CD4-positive, CD25-positive, alpha-beta regulatory T cell (primary cell): ENCODE results near the gene EPHA2. TPM values are rescaled to one million over a fixed set of nuclear protein-coding genes. Genes with fewer than 3 reads are reported as not detected.

ENCODE experiments used
- ATAC-seq, 2 donors: fragments of 150-1000 bp; cut with Tn5 transposase; one replicate each; pipeline ENCODE4 v1.10.0; 2021; ENCODE audit warnings: low read depth in 2 of 2, moderate number of reproducible peaks in 2 of 2, moderate library complexity in 1 of 2
- DNase-seq, 3 donors: peaks; one replicate each; pipeline versions ENCODE4 v3.0.0 to v3.0.0-alpha.2; 2012 to 2022; ENCODE audit warnings: mixed read lengths in 1 of 3
- H3K27ac ChIP-seq: one replicate; pipeline ENCODE4 v1.7.0; 2013; ENCODE audit warnings: mild to moderate bottlenecking, low read length; ENCODE audit not compliant: insufficient read depth, poor library complexity, severe bottlenecking
- H3K27me3 ChIP-seq: one replicate; pipeline ENCODE4 v1.7.0; 2013; ENCODE audit warnings: low read length; ENCODE audit not compliant: control insufficient read depth, insufficient read depth
- H3K36me3 ChIP-seq: one replicate; pipeline ENCODE4 v1.7.0; 2013; ENCODE audit warnings: mild to moderate bottlenecking, low read length, moderate library complexity; ENCODE audit not compliant: control insufficient read depth, insufficient read depth
- H3K4me1 ChIP-seq: 2 replicates; pipeline ENCODE4 v1.7.0; 2013; ENCODE audit warnings: mild to moderate bottlenecking, low read length; ENCODE audit not compliant: insufficient read depth, control insufficient read depth, poor library complexity, severe bottlenecking
- H3K4me3 ChIP-seq: one replicate; pipeline ENCODE4 v1.7.0; 2013; ENCODE audit warnings: low read depth, mild to moderate bottlenecking, low read length, moderate library complexity
- H3K9me3 ChIP-seq, 2 experiments: 1 replicate in 1 of 2; 2 replicates in 1 of 2; pipeline ENCODE4 v1.7.0; 2013; ENCODE audit warnings: low read length in 2 of 2, mild to moderate bottlenecking in 1 of 2, moderate library complexity in 1 of 2; ENCODE audit not compliant: control insufficient read depth in 2 of 2
- H3K27ac Mint-ChIP-seq, 3 donors: one replicate each; pipeline ENCODE4 v1.8.0; 2020 to 2022; ENCODE audit warnings: mild to moderate bottlenecking in 3 of 3, mixed read lengths in 3 of 3, moderate library complexity in 2 of 3
- H3K27me3 Mint-ChIP-seq: one replicate; pipeline ENCODE4 v1.8.0; 2022; ENCODE audit warnings: mild to moderate bottlenecking, mixed read lengths
- H3K36me3 Mint-ChIP-seq: one replicate; pipeline ENCODE4 v1.8.0; 2020; ENCODE audit warnings: mixed read lengths
- H3K4me1 Mint-ChIP-seq, 4 donors: one replicate each; pipeline ENCODE4 v1.8.0; 2020 to 2022; ENCODE audit warnings: mixed read lengths in 4 of 4, mild to moderate bottlenecking in 1 of 4
- H3K4me3 Mint-ChIP-seq, 4 donors: one replicate each; pipeline ENCODE4 v1.8.0; 2020 to 2022; ENCODE audit warnings: mild to moderate bottlenecking in 4 of 4, mixed read lengths in 4 of 4, moderate library complexity in 3 of 4
- H3K9me3 Mint-ChIP-seq, 7 donors: one replicate each; pipeline ENCODE4 v1.8.0; 2020 to 2022; ENCODE audit warnings: mixed read lengths in 7 of 7, mild to moderate bottlenecking in 3 of 7, moderate library complexity in 2 of 7
- polyA plus RNA-seq, 4 donors: library from polyadenylated mRNA; unstranded; fragments of 300-500 nt; fragmentation: Illumina TruSeq; gene quantifications; one replicate each; pipeline ENCODE4 v1.2.3, GENCODE V29; 2021
- total RNA-seq: library from RNA; stranded (reverse); gene quantifications from one replicate; pipeline ENCODE4 v1.2.3, GENCODE V29; 2022

EPHA2 gene
- total and polyA plus RNA-seq, 5 donors from 2014 or later = not detected

DNA sequence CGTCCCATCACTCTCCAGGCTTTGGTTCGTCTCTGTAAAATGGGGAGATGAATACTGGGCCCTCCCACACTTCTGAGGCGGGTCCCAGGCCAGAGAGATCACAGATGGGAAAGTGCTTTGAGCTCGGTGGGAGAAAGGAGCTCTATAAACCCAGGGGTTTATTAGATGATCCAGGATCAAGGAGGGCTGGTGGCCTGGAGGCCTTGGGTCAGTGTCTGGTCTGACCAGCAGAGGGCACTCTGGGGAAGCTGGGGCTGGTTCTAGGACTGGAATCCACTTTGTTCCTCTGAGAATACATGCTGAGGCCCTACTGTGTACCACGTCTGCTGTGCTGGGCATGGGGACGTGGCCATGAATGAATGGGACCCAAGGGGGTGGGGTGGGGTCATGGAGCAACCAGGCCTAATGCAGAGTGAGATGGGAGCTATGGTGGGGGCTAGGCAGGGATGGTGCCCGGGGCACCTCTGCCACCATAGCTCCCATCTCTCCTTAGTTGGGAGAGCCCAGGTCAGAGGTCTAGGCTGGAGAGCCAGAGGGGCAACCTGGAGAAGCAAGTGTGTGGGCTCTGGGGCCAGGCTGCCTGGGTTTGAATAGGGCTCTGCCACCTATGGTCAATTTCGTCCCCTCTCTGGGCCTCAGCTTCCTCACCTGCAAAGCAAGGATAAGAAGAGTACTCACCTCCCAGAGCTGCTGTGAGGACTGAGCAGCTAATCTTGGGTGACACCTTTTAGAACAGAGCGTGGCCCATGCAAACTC, 73.4 kb downstream of the EPHA2 start:
- H3K27ac Mint-ChIP-seq = peak overlapping the region in 1 of 3 donors; percentile 47
- peaks cover 0 to 12% (median 4%) of the 10 kb centered on the region in 4 donors for H3K4me1 Mint-ChIP-seq
- DNase-seq (peak; percentile 22 to 62 (median 48)), ATAC-seq (peak in 1 of 2 donors; percentile 31)
- H3K9me3 ChIP-seq = no peaks in the 10 kb centered on the region
- H3K9me3 Mint-ChIP-seq = peaks cover 0 to 2% (median 0%) of the 10 kb centered on the region in 7 donors
- no peak overlapping the region for H3K27ac ChIP-seq
- no peaks in the 10 kb centered on the region for H3K27me3 ChIP-seq
- H3K4me1 ChIP-seq = no peaks in the 10 kb centered on the region
- H3K36me3 ChIP-seq = no peaks in the 10 kb centered on the region
- H3K36me3 Mint-ChIP-seq = no peaks in the 10 kb centered on the region
- peaks cover 4% of the 10 kb centered on the region for H3K27me3 Mint-ChIP-seq
- H3K4me3 ChIP-seq = no peak overlapping the region
- no peak overlapping the region for H3K4me3 Mint-ChIP-seq

DNA sequence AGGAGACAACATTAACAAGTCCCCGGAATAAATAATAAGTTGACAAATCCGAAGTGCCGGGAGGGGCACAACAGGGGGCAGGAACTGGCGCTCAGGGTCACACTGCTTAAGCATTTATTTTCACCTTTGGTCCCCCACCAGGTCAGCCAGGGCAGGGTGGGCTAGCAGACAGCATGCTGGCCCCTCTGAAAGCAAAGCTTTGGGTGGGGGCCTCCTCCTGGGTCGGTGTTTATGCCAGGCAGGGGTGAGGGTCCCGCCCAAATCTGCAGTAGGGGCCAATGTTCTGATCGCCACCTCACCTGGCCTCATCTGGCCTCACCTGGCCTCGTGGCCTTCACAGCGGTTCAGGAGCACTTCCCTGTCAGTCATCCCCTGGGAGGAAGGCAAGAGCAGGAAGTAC, 74.2 kb downstream of the EPHA2 start:
- Histone ChIP-seq H3K36me3 (no peaks in the 10 kb centered on the region), H3K27me3 (no peaks in the 10 kb centered on the region), H3K9me3 (no peaks in the 10 kb centered on the region), H3K4me3 (no peak overlapping the region), H3K4me1 (no peaks in the 10 kb centered on the region), H3K27ac (no peak overlapping the region)
- Mint-ChIP-seq H3K27me3 (peaks cover 4% of the 10 kb centered on the region), H3K27ac (no peak overlapping the region), H3K36me3 (no peaks in the 10 kb centered on the region), H3K4me1 (peaks cover 0 to 12% (median 5%) of the 10 kb centered on the region in 4 donors), H3K4me3 (no peak overlapping the region), H3K9me3 (peaks cover 0 to 2% (median 0%) of the 10 kb centered on the region in 7 donors)
- DNase-seq (no peak), ATAC-seq (no peak)

DNA sequence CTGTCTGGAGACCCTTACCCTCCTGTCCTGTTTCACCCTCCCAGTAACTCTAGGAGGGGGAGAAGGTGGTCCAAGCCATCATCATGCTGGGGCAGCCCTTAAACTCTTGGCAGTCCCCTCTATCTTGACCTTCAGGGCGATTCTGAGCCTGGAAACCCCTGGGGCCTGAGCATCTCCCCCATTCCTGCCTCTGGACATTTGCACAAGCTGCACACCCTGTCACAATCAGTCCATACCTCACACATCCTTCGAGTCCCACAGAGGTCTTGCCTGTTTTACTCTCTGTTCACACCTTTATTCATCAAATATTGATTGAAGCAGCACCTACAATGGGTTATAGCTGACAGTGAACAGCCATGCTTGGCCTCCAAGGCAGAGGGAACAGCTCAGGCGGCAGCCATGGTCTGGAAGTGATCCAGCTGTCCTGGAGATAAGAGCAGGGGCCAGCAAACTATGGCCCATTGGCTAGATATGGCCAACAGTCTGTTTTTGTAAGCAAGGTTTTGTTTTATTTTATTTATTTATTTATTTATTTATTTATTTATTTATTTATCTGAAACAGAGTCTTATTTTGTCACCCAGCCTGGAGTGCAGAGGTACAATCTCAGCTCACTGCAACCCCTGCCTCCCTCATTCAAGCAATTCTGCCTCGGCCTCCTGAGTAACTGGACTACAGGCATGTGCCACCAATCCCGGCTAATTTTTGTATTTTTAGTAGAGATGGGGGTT, 75.3 kb downstream of the EPHA2 start:
- no peak overlapping the region for H3K27ac Mint-ChIP-seq
- ATAC-seq = no peak
- no peak overlapping the region for H3K27ac ChIP-seq

DNA sequence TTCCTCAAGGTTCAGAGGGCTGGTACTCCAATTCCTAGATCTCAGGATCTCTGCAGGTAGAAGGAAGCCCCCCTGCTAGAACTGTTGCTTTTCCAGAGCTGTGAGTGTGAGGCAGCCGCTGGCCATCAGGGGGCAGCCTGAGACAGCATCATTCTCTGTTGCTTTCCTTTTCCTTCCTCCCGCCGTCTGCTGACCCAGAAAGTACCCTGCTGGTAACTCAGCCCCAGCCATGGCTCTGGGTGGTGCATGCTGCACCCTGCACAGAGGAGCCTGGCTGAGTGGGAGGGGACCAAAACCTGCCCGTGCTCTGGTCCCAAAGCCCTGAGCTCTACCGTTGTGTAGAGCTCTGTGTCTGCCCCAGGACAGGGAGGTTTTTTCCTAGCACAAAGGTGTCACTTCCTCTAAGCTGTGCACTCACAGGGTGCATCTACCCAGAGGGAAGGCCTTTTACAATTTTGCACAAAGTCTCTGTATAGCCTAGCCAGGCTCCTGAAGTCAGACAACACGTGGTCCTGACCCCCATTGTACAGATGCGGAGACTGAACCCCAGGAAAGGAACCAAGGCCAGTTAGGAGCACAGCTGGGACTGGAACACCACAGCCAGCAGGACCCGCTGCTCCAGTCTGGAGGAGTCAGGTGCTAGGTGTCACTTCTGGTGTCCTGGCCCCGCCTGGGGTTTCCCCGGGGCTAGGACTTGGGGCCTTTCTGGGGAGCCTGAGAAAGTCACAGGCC, 76.8 kb downstream of the EPHA2 start:
- Histone ChIP-seq H3K27me3 (peaks cover 3% of the 10 kb centered on the region), H3K27ac (no peak overlapping the region), H3K9me3 (no peaks in the 10 kb centered on the region), H3K4me1 (no peaks in the 10 kb centered on the region), H3K36me3 (no peaks in the 10 kb centered on the region), H3K4me3 (peak overlapping the region; percentile 56)
- peak overlapping the region in 1 of 3 donors; percentile 71 for H3K27ac Mint-ChIP-seq
- DNase-seq (peak; percentile 55 to 77 (median 71)), ATAC-seq (peak; percentile 66 to 83)
- peaks cover 0 to 17% (median 9%) of the 10 kb centered on the region in 4 donors for H3K4me1 Mint-ChIP-seq
- H3K4me3 Mint-ChIP-seq = peak overlapping the region; percentile 28 to 86 (median 66)
- peaks cover 0 to 3% (median 0%) of the 10 kb centered on the region in 7 donors for H3K9me3 Mint-ChIP-seq
- H3K36me3 Mint-ChIP-seq = no peaks in the 10 kb centered on the region
- H3K27me3 Mint-ChIP-seq = peaks cover 13% of the 10 kb centered on the region

More for the DNA sequence above, 75.3 kb downstream of the EPHA2 start:
- Mint-ChIP-seq H3K4me1 (peaks cover 0 to 12% (median 5%) of the 10 kb centered on the region in 4 donors), H3K27me3 (peaks cover 4% of the 10 kb centered on the region), H3K4me3 (no peak overlapping the region), H3K36me3 (no peaks in the 10 kb centered on the region), H3K9me3 (peaks cover 0 to 2% (median 0%) of the 10 kb centered on the region in 7 donors)
- H3K9me3 ChIP-seq = no peaks in the 10 kb centered on the region
- DNase-seq = no peak
- H3K36me3 ChIP-seq = no peaks in the 10 kb centered on the region
- H3K27me3 ChIP-seq = no peaks in the 10 kb centered on the region
- no peak overlapping the region for H3K4me3 ChIP-seq
- no peaks in the 10 kb centered on the region for H3K4me1 ChIP-seq

DNA sequence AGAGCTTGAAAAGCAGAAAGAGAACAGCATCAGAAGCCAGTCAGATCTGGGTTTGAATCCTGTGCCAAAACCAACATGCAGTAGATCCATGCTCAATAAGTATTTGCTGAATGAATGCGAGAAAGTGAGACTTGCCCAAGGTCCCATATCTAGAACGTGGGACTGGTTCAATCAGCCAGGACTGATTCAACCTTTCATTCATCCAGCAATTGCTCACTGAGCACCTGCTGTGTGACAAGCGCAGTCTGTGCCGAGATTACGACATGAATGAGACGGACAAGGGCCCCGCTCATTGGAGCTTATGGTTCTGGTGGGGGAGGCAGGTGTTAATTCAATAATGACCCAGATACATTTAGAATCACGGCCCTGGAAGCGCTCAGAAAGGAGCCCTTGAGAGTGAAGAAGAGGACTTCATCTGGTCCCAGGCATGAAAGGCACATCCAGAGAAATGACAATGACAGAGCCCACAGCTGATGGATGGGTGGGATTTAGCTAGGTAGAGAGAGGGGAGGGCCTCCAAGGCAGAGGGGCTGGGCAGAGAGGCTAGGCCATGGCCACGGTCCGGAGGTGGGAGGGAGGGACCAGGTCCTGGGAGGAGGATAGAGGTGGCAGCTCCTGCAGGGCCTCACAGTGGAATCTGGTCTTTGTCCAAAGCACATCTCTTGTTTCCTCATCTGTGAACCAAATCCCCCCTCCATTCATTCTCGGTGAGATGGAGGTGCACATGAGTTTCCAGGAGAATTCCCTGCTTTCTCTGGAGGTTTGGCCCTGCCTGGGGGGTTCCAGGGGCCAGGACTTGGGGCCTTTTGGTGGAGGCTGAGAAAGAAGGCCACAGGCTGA, 78.2 kb downstream of the EPHA2 start:
- H3K4me3 ChIP-seq = no peak overlapping the region
- peaks cover 6% of the 10 kb centered on the region for H3K27me3 ChIP-seq
- no peaks in the 10 kb centered on the region for H3K36me3 ChIP-seq
- no peak overlapping the region for H3K27ac ChIP-seq
- peaks cover 22% of the 10 kb centered on the region for H3K27me3 Mint-ChIP-seq
- no peak for ATAC-seq
- H3K4me1 Mint-ChIP-seq = peaks cover 0 to 19% (median 13%) of the 10 kb centered on the region in 4 donors
- no peaks in the 10 kb centered on the region for H3K36me3 Mint-ChIP-seq
- DNase-seq = no peak
- H3K9me3 Mint-ChIP-seq = peaks cover 0 to 3% (median 0%) of the 10 kb centered on the region in 7 donors
- H3K4me3 Mint-ChIP-seq = peak overlapping the region in 1 of 4 donors; percentile 61
- H3K4me1 ChIP-seq = peaks cover 9% of the 10 kb centered on the region
- H3K9me3 ChIP-seq = no peaks in the 10 kb centered on the region
- H3K27ac Mint-ChIP-seq = peak overlapping the region in 1 of 3 donors; percentile 21

DNA sequence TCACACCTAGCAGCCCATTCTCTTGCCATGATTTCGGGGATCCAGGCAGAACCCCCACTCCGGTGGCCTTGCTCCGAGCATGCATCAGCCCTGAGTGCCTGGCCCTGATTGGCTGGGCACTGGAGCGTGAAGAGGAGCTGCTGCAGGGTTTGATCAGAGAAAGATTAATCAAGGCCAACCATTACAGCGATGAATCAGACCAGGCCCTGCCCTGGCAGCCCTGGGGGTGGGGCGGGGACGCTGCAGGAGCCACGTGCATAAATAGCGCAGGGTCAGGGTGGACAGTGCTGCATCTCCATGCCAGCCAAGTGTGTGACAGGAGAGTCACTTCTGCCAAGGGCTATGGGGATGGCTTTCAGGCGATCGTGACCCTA, 79.0 kb downstream of the EPHA2 start:
- peaks cover 0 to 19% (median 14%) of the 10 kb centered on the region in 4 donors for H3K4me1 Mint-ChIP-seq
- H3K27me3 ChIP-seq = peaks cover 6% of the 10 kb centered on the region
- no peak overlapping the region for H3K4me3 ChIP-seq
- H3K27ac Mint-ChIP-seq = peak overlapping the region in 1 of 3 donors; percentile 21
- no peaks in the 10 kb centered on the region for H3K9me3 ChIP-seq
- H3K4me3 Mint-ChIP-seq = no peak overlapping the region
- H3K27ac ChIP-seq = no peak overlapping the region
- H3K36me3 Mint-ChIP-seq = no peaks in the 10 kb centered on the region
- peaks cover 28% of the 10 kb centered on the region for H3K27me3 Mint-ChIP-seq
- peaks cover 9% of the 10 kb centered on the region for H3K4me1 ChIP-seq
- DNase-seq = no peak
- H3K9me3 Mint-ChIP-seq = peaks cover 0 to 3% (median 0%) of the 10 kb centered on the region in 7 donors
- no peak for ATAC-seq
- no peaks in the 10 kb centered on the region for H3K36me3 ChIP-seq
